NOMO-1 treated with DMSO at 0.1 percent for 48 hours (cell line): ENCODE data around the gene RETSAT.
"Not testable (repeated sequence)": the region's sequence is repeated elsewhere in the genome, so short reads cannot be mapped to it uniquely, and the experiment has no call there.

Experiments used
- DNase-seq: peaks from one replicate; lab custom pipeline; 2025; ENCODE audit not compliant: unreplicated experiment; lab: John Stamatoyannopoulos, UW

The RETSAT gene

GRCh38 chr2:85354286-85355072, at the start of gene RETSAT, which contains the start of gene ELMOD3:
Gene RETSAT, minus strand, starts transcription at chr2:85354528. Its CDS starts 21 bp downstream, at chr2:85354507.
Gene ELMOD3, plus strand, starts transcription at chr2:85354769. Its CDS starts 2,430 bp downstream, at chr2:85357199.
- DNase-seq, result peak; percentile 99

- peak; percentile 77 for DNase-seq
Observed at GRCh38 chr2:85401844-85402243, 47.5 kb upstream of the RETSAT start.

- no peak for DNase-seq
Observed at GRCh38 chr2:85401464-85401805, 47.1 kb upstream of the RETSAT start.

- DNase-seq, result no peak
Observed at GRCh38 chr2:85400541-85401463, 46.5 kb upstream of the RETSAT start.

- DNase-seq, result no peak
Observed at GRCh38 chr2:85400023-85400422, 45.7 kb upstream of the RETSAT start.

- DNase-seq, result no peak
Observed at GRCh38 chr2:85399183-85399455, 44.8 kb upstream of the RETSAT start.

GRCh38 chr2:85398426-85399182, 44.3 kb upstream of the RETSAT start:
- no peak for DNase-seq

- no peak for DNase-seq
Observed at GRCh38 chr2:85397925-85398331, 43.6 kb upstream of the RETSAT start.

- no peak for DNase-seq
Observed at GRCh38 chr2:85396531-85397470, 42.5 kb upstream of the RETSAT start.

- DNase-seq, result no peak
Observed at GRCh38 chr2:85395912-85396475, 41.7 kb upstream of the RETSAT start.

GRCh38 chr2:85394976-85395375, 40.6 kb upstream of the RETSAT start:
- DNase-seq, result no peak

GRCh38 chr2:85394261-85394681, 39.9 kb upstream of the RETSAT start:
- DNase-seq, result no peak

- DNase-seq, result no peak
Observed at GRCh38 chr2:85393836-85394235, 39.5 kb upstream of the RETSAT start.

GRCh38 chr2:85390941-85391669, 36.8 kb upstream of the RETSAT start:
- DNase-seq, result peak; percentile 12

GRCh38 chr2:85388878-85389538, 34.7 kb upstream of the RETSAT start:
- DNase-seq, result no peak

GRCh38 chr2:85387754-85388153, 33.4 kb upstream of the RETSAT start:
- no peak for DNase-seq

- no peak for DNase-seq
Observed at GRCh38 chr2:85385746-85386145, 31.4 kb upstream of the RETSAT start.

- DNase-seq, result no peak
Observed at GRCh38 chr2:85383850-85384249, 29.5 kb upstream of the RETSAT start.

- not testable (repeated sequence) for DNase-seq
Observed at GRCh38 chr2:85383151-85383550, 28.8 kb upstream of the RETSAT start.
